Neural progenitor cell (in vitro differentiated cells): Measurements from ENCODE around the gene CETN2.

Experiments used
- CTCF ChIP-seq: fragments of 200-600 bp; sonication (generic); IDR thresholded peaks from 2 replicates; pipeline ENCODE4 v1.5.1; 2017; ENCODE audit warnings: antibody characterized with exemption, mild to moderate bottlenecking
- EZH2 ChIP-seq: fragments of 200-600 bp; sonication (generic); IDR thresholded peaks from 2 replicates; pipeline ENCODE4 v1.6.1; 2017; ENCODE audit warnings: antibody characterized with exemption, mild to moderate bottlenecking, moderate library complexity
- EZH2phosphoT487 ChIP-seq: fragments of 200-600 bp; sonication (generic); IDR thresholded peaks from 2 replicates; pipeline ENCODE4 v1.6.1; 2017; ENCODE audit warnings: antibody characterized with exemption

GRCh38 chrX:152847281-152847680 is 16.7 kb upstream of the CETN2 start:
- TF ChIP-seq CTCF (no peak), EZH2phosphoT487 (no peak), EZH2 (no peak)
